Mononuclear cell (primary cell): ENCODE data around the gene NSD2. TPM values are rescaled to one million over a fixed set of nuclear protein-coding genes. Genes with fewer than 3 reads are reported as not detected.
"Not testable (repeated sequence)": the region's sequence is repeated elsewhere in the genome, so short reads cannot be mapped to it uniquely, and the experiment has no call there.

Experiments used
- H3K27me3 ChIP-seq: 2 replicates; pipeline ENCODE4 v1.6.0; 2011; ENCODE audit warnings: low read length, control low read depth; ENCODE audit not compliant: insufficient read depth
- H3K4me1 ChIP-seq: 2 replicates; pipeline ENCODE4 v1.5.1; 2011; ENCODE audit warnings: mild to moderate bottlenecking, low read length, control low read depth; ENCODE audit not compliant: insufficient read depth
- H3K4me3 ChIP-seq: 2 replicates; pipeline ENCODE4 v1.5.1; 2011; ENCODE audit warnings: mild to moderate bottlenecking, low read length, moderate library complexity
- H3K9me3 ChIP-seq: 2 replicates; pipeline ENCODE4 v1.5.1; 2011; ENCODE audit warnings: low read depth, mild to moderate bottlenecking, control low read depth, low read length
- total RNA-seq: library from RNA; depleted of rRNA; stranded (reverse); fragments of >200 nt; gene quantifications from one replicate; pipeline ENCODE4 v1.2.3, GENCODE V29; 2012

Gene NSD2
- total RNA-seq, 1 donor: 45.3 TPM

DNA sequence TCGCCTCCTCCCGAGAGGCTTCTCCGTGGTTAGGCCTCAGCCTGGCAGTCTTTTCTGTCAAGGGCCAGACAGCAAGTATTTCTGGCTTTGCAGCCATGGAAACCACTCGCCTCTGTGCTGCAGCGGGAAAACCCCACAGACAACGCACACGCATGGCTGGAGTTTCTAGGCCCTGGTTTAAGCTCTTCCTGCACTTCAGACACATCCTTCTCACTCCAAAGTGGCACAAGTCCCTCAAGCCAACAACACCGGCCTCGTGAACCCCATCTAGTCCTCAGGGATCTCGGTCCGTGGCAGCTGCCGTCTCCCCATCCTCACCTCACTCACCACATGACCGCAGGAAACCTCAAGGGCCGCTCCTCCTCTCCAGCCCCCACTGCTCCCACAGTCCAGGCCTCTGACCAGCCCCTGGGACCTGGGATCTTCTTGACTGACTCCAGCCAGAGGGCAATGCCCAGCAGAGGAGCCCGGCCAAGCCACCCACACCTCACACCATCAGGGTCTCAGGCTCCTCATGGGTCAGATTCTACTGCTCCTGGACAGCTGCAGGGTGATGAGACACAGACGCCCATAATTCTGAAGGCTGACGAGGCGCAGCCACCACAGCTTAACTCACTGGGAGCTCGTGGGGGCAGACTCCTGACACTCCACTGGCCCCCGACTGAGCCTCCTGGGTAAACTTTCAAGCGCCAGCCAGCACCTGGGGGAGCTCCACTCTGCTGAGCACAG lies 37.0 kb upstream of the NSD2 start:
- Histone ChIP-seq H3K4me3 (no peak overlapping the region), H3K9me3 (no peaks in the 10 kb centered on the region), H3K27me3 (no peaks in the 10 kb centered on the region), H3K4me1 (no peaks in the 10 kb centered on the region)

DNA sequence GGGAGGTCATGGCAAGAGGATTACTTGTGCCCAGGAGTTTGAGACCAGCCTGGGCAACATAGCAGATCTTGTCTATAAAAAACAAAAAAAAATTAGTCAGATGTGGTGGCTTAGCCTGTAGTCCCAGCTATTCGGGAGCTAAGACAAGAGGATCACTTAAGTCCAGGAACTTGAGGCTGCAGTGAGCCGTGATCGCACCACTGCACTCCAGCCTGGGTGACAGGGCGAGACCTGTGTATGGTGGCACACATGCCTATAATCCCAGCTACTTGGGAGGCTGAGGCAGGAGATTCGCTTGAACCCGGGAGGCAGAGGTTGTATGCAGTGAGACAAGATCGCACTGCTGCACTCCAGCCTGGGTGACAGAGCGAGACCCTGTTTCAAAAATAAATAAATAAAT lies 35.4 kb upstream of the NSD2 start:
- not testable (repeated sequence) for H3K9me3 ChIP-seq, H3K4me3 ChIP-seq, H3K27me3 ChIP-seq, H3K4me1 ChIP-seq

GRCh38 chr4:1836650-1837049 lies 34.5 kb upstream of the NSD2 start:
- Histone ChIP-seq H3K4me1 (no peaks in the 10 kb centered on the region), H3K9me3 (no peaks in the 10 kb centered on the region), H3K27me3 (no peaks in the 10 kb centered on the region), H3K4me3 (no peak overlapping the region)

DNA sequence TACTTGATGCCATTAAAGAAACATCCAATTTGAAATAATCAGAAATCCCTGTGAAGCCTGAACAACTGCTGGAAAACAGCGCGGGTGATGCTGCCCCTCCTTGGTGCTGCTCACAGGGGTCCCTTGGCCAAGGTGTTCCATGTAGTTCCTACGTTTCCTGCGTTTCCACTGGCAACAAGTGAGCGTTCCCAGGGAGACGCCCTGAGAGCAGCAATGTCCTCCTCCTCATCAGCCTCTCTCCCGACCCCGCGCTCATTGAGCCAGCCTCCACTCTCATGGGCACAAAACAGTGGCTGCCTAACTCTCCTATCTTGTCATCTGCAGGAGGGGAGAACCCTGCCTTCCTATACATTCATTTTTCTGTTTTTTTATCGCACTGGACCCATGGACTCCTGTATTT lies 34.1 kb upstream of the NSD2 start:
- Histone ChIP-seq H3K27me3 (no peaks in the 10 kb centered on the region), H3K4me1 (no peaks in the 10 kb centered on the region), H3K9me3 (no peaks in the 10 kb centered on the region), H3K4me3 (no peak overlapping the region)

- Histone ChIP-seq H3K9me3 (no peaks in the 10 kb centered on the region), H3K27me3 (no peaks in the 10 kb centered on the region), H3K4me1 (no peaks in the 10 kb centered on the region), H3K4me3 (no peak overlapping the region)
These were observed 31.9 kb upstream of the NSD2 start for GRCh38 chr4:1839282-1839681.

DNA sequence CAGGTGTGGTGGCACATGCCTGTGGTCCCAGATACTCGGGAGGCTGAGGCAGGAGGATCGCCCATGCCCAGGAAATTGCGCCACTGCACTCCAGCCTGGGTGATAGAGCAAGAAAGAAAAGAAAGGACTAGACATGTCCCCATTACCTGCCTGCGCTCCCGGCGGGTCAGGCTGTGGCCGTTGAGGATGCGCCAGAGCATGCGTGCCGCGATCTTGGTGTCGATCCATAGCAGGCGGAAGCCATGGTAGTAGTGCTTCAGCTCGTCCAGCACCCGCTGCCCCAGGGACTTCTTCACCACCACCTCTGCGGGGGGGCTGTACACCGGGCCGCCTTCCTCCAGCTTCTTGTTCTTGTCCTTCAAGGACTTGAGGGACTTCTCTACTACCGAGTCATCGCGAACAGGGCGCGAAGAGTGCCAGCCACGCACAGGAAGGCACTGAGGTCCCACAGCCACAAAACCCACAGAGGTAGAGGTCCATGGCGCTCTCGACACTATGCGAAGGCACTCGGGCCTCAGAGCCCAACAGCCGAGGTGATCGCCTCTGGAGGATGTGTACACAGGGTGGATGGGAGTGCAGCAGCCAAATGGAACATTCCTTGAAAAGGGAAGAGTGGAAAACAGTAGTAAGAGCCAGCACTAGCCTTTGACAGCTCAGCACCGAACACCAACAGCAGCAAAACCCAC lies 29.8 kb upstream of the NSD2 start:
- H3K4me1 ChIP-seq: no peaks in the 10 kb centered on the region
- H3K4me3 ChIP-seq: no peak overlapping the region
- no peaks in the 10 kb centered on the region for H3K27me3 ChIP-seq
- H3K9me3 ChIP-seq: no peaks in the 10 kb centered on the region

DNA sequence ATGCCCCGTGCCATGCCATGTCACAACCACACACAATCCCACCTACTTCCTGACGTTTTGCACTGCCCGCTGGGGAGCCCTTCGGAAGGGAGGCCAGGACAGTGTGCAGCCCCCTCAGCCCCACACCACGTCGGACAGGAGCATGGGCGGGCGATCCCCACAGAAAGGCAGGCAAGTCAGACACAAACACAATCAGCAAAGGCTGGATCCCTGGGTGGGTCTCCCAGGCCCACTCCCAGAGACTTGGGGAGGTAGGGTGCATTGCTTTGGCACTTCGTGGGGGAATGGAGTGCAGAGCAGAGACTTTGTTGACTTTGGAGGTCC lies 29.3 kb upstream of the NSD2 start:
- Histone ChIP-seq H3K27me3 (no peaks in the 10 kb centered on the region), H3K4me1 (no peaks in the 10 kb centered on the region), H3K9me3 (no peaks in the 10 kb centered on the region), H3K4me3 (no peak overlapping the region)

DNA sequence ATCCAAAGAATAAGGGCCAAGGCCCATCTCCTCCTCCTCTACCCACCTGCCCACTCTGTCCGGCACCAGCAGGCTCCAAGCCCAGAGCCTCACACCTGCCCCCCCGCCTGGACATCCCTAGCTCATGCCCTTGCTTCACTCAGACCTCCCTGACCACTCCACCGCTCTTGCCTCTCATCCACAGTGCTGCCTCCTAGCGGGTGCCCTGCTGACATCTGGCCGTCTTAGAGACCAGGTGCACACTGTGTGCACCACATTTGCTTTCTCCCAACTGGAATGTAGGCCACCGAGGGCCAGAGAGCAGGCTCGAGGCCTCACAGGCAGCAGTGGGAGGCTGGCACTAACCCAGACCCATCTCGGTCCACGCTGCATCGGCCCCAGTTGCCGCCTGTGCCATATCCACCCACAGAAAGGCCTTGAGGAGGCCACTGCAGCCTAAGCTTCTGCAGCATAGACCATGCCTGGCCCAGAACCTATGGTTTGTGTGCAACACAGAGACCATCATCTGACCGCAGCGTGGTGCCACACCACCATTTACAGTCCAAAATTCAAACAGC lies 28.8 kb upstream of the NSD2 start:
- Histone ChIP-seq H3K27me3 (no peaks in the 10 kb centered on the region), H3K9me3 (no peaks in the 10 kb centered on the region), H3K4me3 (no peak overlapping the region), H3K4me1 (no peaks in the 10 kb centered on the region)

- H3K9me3 ChIP-seq: no peaks in the 10 kb centered on the region
- no peaks in the 10 kb centered on the region for H3K4me1 ChIP-seq
- no peak overlapping the region for H3K4me3 ChIP-seq
- H3K27me3 ChIP-seq: no peaks in the 10 kb centered on the region
These were observed 28.2 kb upstream of the NSD2 start for GRCh38 chr4:1842993-1843448.

GRCh38 chr4:1843852-1844251 lies 27.3 kb upstream of the NSD2 start:
- Histone ChIP-seq H3K27me3 (no peaks in the 10 kb centered on the region), H3K4me3 (no peak overlapping the region), H3K9me3 (no peaks in the 10 kb centered on the region), H3K4me1 (no peaks in the 10 kb centered on the region)

DNA sequence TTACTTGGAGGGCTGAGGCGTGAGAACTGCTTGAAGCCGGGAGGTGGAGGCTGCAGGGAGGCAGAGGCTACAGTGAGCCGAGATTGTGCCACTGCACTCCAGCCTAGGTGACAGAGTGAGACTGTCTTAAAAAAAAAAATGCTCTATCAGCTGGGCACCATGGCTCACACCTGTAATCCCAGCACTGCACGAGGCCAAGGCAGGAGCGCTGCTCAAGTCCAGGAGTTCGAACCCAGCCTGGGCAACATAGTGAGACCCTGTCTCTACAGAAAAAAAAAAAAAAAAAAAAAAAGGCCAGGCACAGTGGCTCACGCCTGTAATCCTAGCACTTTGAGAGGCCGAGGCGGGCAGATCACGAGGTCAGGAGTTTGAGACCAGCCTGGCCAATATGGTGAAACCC lies 26.6 kb upstream of the NSD2 start:
- H3K9me3 ChIP-seq, H3K27me3 ChIP-seq, H3K4me3 ChIP-seq, H3K4me1 ChIP-seq: not testable (repeated sequence)

GRCh38 chr4:1846580-1846979 lies 24.6 kb upstream of the NSD2 start:
- Histone ChIP-seq H3K9me3 (no peaks in the 10 kb centered on the region), H3K4me3 (no peak overlapping the region), H3K27me3 (no peaks in the 10 kb centered on the region), H3K4me1 (no peaks in the 10 kb centered on the region)

- Histone ChIP-seq H3K4me3 (no peak overlapping the region), H3K4me1 (peaks cover 9% of the 10 kb centered on the region), H3K9me3 (no peaks in the 10 kb centered on the region), H3K27me3 (no peaks in the 10 kb centered on the region)
These were observed 20.9 kb upstream of the NSD2 start for GRCh38 chr4:1850276-1850675.

DNA sequence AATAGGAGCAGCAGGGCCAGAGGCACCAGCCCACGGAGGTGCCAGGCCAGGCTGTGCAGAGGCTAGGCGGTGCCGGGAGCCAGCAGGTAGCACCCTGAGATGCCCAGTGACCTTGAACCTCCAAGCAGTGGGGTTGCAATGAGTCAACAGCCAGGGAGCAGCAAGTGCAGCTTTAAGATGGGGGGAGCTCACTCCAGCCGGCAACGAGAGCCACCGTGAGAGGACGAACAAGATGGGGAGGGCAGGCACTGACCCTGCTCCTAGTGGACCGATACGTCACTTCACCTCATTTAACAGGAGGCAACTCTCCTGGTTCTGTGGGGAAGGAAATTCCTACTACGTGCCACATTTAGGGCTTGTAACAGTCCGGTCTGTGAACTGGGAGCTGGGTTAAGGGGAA lies 20.0 kb upstream of the NSD2 start:
- H3K4me1 ChIP-seq: peaks cover 11% of the 10 kb centered on the region
- H3K4me3 ChIP-seq: no peak overlapping the region
- no peaks in the 10 kb centered on the region for H3K27me3 ChIP-seq
- H3K9me3 ChIP-seq: no peaks in the 10 kb centered on the region

DNA sequence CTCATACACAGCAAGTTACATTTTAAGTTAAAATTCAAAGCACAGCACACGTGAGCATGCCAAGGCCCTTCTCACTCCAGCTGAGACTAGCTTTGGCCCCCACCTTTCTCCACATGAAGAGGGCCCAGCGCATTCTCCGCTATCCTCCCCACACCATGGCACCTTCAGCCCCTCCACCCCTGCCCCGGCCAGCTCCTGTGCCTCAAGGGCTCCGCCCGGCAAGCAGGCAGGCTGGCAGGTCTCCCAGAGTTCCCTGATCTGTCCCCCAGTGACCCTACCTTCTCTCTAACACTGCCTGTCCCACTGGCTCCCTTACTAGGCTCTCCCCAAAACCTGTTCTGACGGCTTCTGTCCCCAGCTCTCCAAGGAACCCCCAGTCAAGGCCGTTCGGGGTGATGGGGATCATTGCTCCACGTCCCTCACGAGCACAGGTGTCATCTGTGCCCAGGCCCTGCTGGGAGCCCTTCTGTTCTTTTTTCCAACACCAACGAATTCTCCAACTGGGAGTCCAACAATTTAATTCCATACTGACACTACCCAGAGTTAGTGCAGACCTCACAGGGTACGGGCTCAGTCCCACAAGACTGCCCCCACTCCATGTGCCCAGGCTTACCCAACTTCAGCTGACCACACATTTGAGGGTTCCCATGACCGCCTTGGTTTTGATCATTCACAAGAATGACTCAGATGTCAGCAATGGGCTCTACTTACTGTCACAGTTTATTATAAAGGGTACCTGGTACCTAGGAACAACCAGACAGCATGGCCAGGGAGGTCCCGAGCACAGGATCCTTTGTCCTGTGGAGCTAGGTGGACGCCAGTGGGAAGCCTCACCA lies 19.4 kb upstream of the NSD2 start:
- H3K4me3 ChIP-seq: no peak overlapping the region

More for the DNA sequence above, 19.4 kb upstream of the NSD2 start:
- H3K4me1 ChIP-seq: peaks cover 14% of the 10 kb centered on the region
- no peaks in the 10 kb centered on the region for H3K9me3 ChIP-seq
- H3K27me3 ChIP-seq: no peaks in the 10 kb centered on the region
